ENCODE measurements around the gene COA1.
"Not testable (repeated sequence)": the region's sequence is repeated elsewhere in the genome, so short reads cannot be mapped to it uniquely, and the experiment has no call there.

The COA1 gene

GRCh38 chr7:43729214-43729923 lies at the start of gene COA1:
Gene COA1, minus strand, starts transcription at chr7:43729523. Its CDS starts 80,909 bp downstream, at chr7:43648614.
- peak; percentile 56 for DNase-seq (ENCODE audit: low read depth, low spot score)
- no peak for TF ChIP-seq CTCF (IDR thresholded peaks at IDR 0.05; ENCODE audit: insufficient read depth, low read length, missing control alignments)
- H3K4me3 ChIP-seq (ENCODE audit: low read depth, low read length) = peak within 1 kb of the TSS; percentile 81
- POLR2A ChIA-PET = interaction anchor here (0.5 to 1.6 kb wide), 7 partner anchors 22 to 157 kb away, joined by 3 to 7 read pairs (median 3); partner anchors contain the start of genes BLVRA and STK17A
- CTCF ChIA-PET = interaction anchor here (0.9 to 5.2 kb wide), 7 partner anchors 9 to 148 kb away, joined by 3 to 37 read pairs (median 6); partner anchors contain the start of gene STK17A

- CTCF ChIA-PET; DNase-seq (ENCODE audit: low read depth, low spot score); POLR2A ChIA-PET; H3K4me3 ChIP-seq (ENCODE audit: low read depth, low read length): not testable (repeated sequence)
Measured at GRCh38 chr7:43778293-43779044, 49.1 kb upstream of the COA1 start.

GRCh38 chr7:43775255-43775654 lies 45.9 kb upstream of the COA1 start:
- POLR2A ChIA-PET; DNase-seq (ENCODE audit: low read depth, low spot score); CTCF ChIA-PET; H3K4me3 ChIP-seq (ENCODE audit: low read depth, low read length): not testable (repeated sequence)

- DNase-seq (ENCODE audit: low read depth, low spot score); POLR2A ChIA-PET; CTCF ChIA-PET; H3K4me3 ChIP-seq (ENCODE audit: low read depth, low read length): not testable (repeated sequence)
Measured at GRCh38 chr7:43773268-43773667, 43.9 kb upstream of the COA1 start.

- no peak for DNase-seq (ENCODE audit: low read depth, low spot score)
- ChIA-PET CTCF (no interaction called here), POLR2A (no interaction called here)
- no peak for TF ChIP-seq CTCF (IDR thresholded peaks at IDR 0.05; ENCODE audit: insufficient read depth, low read length, missing control alignments)
- no peak overlapping the region for H3K4me3 ChIP-seq (ENCODE audit: low read depth, low read length)
Measured at GRCh38 chr7:43771573-43771972, 42.2 kb upstream of the COA1 start.

GRCh38 chr7:43771128-43771527 lies 41.8 kb upstream of the COA1 start:
- POLR2A ChIA-PET = no interaction called here
- DNase-seq (ENCODE audit: low read depth, low spot score) = no peak
- no peak overlapping the region for H3K4me3 ChIP-seq (ENCODE audit: low read depth, low read length)
- TF ChIP-seq CTCF (IDR thresholded peaks at IDR 0.05; ENCODE audit: insufficient read depth, low read length, missing control alignments) = no peak
- CTCF ChIA-PET = no interaction called here

- no peak overlapping the region for H3K4me3 ChIP-seq (ENCODE audit: low read depth, low read length)
- ChIA-PET CTCF (no interaction called here), POLR2A (no interaction called here)
- DNase-seq (ENCODE audit: low read depth, low spot score) = no peak
- TF ChIP-seq CTCF (IDR thresholded peaks at IDR 0.05; ENCODE audit: insufficient read depth, low read length, missing control alignments) = no peak
Measured at GRCh38 chr7:43769791-43770465, 40.6 kb upstream of the COA1 start.
